Activated naive CD4-positive, alpha-beta T cell treated with anti-CD3 and anti-CD28 coated beads, Interleukin-2, amount 10 ng/mL, durations not matched to agents 7 days and 5 days (primary cell): ENCODE results near the gene LRRC23.

Experiments
- CTCF ChIA-PET: fragments of 350-600 bp; sonication (Branson Sonifier 250); formaldehyde crosslinking; loops from one replicate; lab custom pipeline; 2021; ENCODE audit warnings: antibody characterized with exemption; lab: Charles Lee
- DNase-seq: peaks from one replicate; pipeline ENCODE4 v3.0.0-alpha.2; 2020
- H3K27ac Mint-ChIP-seq: one replicate; pipeline ENCODE4 v1.8.0; 2021; ENCODE audit warnings: mild to moderate bottlenecking, moderate library complexity, mixed read lengths
- H3K27me3 Mint-ChIP-seq: one replicate; pipeline ENCODE4 v1.8.0; 2021; ENCODE audit warnings: mild to moderate bottlenecking, mixed read lengths
- H3K36me3 Mint-ChIP-seq: one replicate; pipeline ENCODE4 v1.8.0; 2021; ENCODE audit warnings: mixed read lengths
- H3K4me1 Mint-ChIP-seq: one replicate; pipeline ENCODE4 v1.8.0; 2021; ENCODE audit warnings: mixed read lengths
- H3K4me3 Mint-ChIP-seq: one replicate; pipeline ENCODE4 v1.8.0; 2021; ENCODE audit warnings: mild to moderate bottlenecking, moderate library complexity, mixed read lengths
- H3K9me3 Mint-ChIP-seq: one replicate; pipeline ENCODE4 v1.8.0; 2021; ENCODE audit warnings: mixed read lengths

The LRRC23 gene

DNA sequence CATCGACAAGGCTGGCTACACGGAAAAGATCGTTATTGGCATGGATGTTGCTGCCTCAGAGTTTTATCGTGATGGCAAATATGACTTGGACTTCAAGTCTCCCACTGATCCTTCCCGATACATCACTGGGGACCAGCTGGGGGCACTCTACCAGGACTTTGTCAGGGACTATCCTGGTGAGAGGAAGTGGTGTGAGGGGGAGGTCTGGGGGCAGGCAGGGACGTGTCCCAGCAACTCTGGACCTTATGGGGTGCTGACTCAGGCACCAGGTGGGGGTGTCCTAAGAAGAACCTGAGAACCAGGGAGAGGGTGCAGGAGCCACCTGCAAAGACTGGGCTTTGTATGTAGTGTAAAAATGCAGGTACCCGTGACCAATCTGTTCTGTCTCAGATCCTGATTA, 15.0 kb downstream of the LRRC23 start:
- DNase-seq: no peak
- Mint-ChIP-seq H3K36me3 (peaks cover 40% of the 10 kb centered on the region), H3K4me1 (peaks cover 42% of the 10 kb centered on the region), H3K27me3 (no peaks in the 10 kb centered on the region), H3K27ac (no peak overlapping the region), H3K9me3 (no peaks in the 10 kb centered on the region), H3K4me3 (no peak overlapping the region)
- CTCF ChIA-PET: interaction anchor here (0.8 to 1.1 kb wide), 2 partner anchors 10 to 47 kb away, joined by 3 to 5 read pairs; partner anchors contain the start of gene SPSB2

DNA sequence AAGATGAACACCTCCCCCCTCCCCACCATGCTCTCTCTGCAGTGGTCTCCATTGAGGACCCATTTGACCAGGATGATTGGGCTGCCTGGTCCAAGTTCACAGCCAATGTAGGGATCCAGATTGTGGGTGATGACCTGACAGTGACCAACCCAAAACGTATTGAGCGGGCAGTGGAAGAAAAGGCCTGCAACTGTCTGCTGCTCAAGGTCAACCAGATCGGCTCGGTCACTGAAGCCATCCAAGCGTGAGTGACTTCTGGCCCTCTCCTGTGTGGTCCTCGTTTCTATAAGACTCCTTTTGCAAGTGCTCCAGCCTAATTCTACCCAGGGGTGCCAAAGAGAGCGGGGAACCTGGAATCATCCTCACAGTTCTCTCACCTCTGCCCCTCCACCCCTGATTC, 16.9 kb downstream of the LRRC23 start:
- peaks cover 6% of the 10 kb centered on the region for H3K27me3 Mint-ChIP-seq
- H3K9me3 Mint-ChIP-seq: no peaks in the 10 kb centered on the region
- no peak for DNase-seq
- H3K4me3 Mint-ChIP-seq: no peak overlapping the region
- H3K4me1 Mint-ChIP-seq: peaks cover 42% of the 10 kb centered on the region
- no peak overlapping the region for H3K27ac Mint-ChIP-seq
- CTCF ChIA-PET: interaction anchor here (0.6 to 5.8 kb wide), 5 partner anchors 15 to 49 kb away, joined by 3 to 39 read pairs (median 3); partner anchors contain the start of gene SPSB2
- peaks cover 37% of the 10 kb centered on the region for H3K36me3 Mint-ChIP-seq

DNA sequence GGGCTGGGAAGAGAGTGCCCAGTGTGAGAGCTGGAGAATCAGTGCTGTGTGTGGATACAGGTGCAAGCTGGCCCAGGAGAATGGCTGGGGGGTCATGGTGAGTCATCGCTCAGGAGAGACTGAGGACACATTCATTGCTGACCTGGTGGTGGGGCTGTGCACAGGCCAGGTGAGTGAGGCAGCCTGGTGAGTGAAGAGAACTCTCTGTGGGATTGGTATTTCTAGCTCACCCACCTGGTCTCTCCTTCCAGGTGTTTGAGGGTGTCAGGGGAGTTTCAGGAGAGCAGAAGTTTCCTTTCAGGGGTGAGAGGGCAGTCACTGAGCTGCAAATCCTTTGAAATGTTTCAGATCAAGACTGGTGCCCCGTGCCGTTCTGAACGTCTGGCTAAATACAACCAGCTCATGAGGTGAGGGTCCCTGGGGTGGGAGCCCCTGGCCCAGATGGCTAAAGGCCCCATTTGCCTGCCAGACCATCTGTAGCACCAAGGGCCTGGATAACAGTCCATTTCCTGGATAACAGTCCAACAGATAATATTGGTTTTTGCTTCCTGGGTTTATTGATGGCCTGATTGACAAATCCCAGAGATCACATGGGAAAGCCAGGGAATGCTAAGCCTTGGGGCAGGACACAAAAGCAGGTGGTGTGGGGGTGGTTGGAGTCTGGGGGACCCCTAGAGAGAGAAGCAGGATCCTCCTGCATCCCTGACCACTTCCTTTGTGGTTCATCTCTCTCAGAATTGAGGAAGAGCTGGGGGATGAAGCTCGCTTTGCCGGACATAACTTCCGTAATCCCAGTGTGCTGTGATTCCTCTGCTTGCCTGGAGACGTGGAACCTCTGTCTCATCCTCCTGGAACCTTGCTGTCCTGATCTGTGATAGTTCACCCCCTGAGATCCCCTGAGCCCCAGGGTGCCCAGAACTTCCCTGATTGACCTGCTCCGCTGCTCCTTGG, 17.6 kb downstream of the LRRC23 start:
- Mint-ChIP-seq H3K4me3 (no peak overlapping the region), H3K27me3 (peaks cover 14% of the 10 kb centered on the region), H3K36me3 (peaks cover 33% of the 10 kb centered on the region), H3K9me3 (no peaks in the 10 kb centered on the region), H3K4me1 (peaks cover 44% of the 10 kb centered on the region), H3K27ac (peak overlapping the region; percentile 67)
- CTCF ChIA-PET: interaction anchor here (0.6 to 5.8 kb wide), 6 partner anchors 14 to 49 kb away, joined by 3 to 39 read pairs (median 3); partner anchors contain the start of genes C12orf57, RNU7-1 and SPSB2
- DNase-seq: no peak

GRCh38 chr12:6923003-6923732, 18.5 kb downstream of the LRRC23 start:
- Mint-ChIP-seq H3K4me3 (no peak overlapping the region), H3K27ac (peak overlapping the region; percentile 39), H3K4me1 (peaks cover 44% of the 10 kb centered on the region), H3K36me3 (peaks cover 28% of the 10 kb centered on the region), H3K9me3 (no peaks in the 10 kb centered on the region), H3K27me3 (peaks cover 17% of the 10 kb centered on the region)
- CTCF ChIA-PET: interaction anchor here (0.6 to 5.8 kb wide), 16 partner anchors 9 to 218 kb away, joined by 3 to 39 read pairs (median 5); partner anchors contain the start of genes C12orf57, C1RL, RNU7-1 and SPSB2
- no peak for DNase-seq

- Mint-ChIP-seq H3K36me3 (peaks cover 31% of the 10 kb centered on the region), H3K9me3 (no peaks in the 10 kb centered on the region), H3K27ac (peak overlapping the region; percentile 70), H3K4me1 (peaks cover 48% of the 10 kb centered on the region), H3K27me3 (peaks cover 23% of the 10 kb centered on the region), H3K4me3 (no peak overlapping the region)
- DNase-seq: no peak
- CTCF ChIA-PET: interaction anchor here (0.6 to 5.8 kb wide), 17 partner anchors 8 to 217 kb away, joined by 3 to 39 read pairs (median 5); partner anchors contain the start of genes C12orf57, C1RL, RNU7-1 and SPSB2
Measured at GRCh38 chr12:6923851-6924250, 19.2 kb downstream of the LRRC23 start.

- Mint-ChIP-seq H3K27ac (peak overlapping the region; percentile 39), H3K9me3 (no peaks in the 10 kb centered on the region), H3K36me3 (peaks cover 18% of the 10 kb centered on the region), H3K27me3 (peaks cover 23% of the 10 kb centered on the region), H3K4me3 (peak overlapping the region; percentile 55), H3K4me1 (peaks cover 50% of the 10 kb centered on the region)
- CTCF ChIA-PET: interaction anchor here (0.6 to 5.8 kb wide), 17 partner anchors 9 to 436 kb away, joined by 3 to 39 read pairs (median 5); partner anchors contain the start of genes C12orf57, ENO2, RNU7-1 and SPSB2
- DNase-seq: no peak
Measured at GRCh38 chr12:6925239-6925539, 20.6 kb downstream of the LRRC23 start.

DNA sequence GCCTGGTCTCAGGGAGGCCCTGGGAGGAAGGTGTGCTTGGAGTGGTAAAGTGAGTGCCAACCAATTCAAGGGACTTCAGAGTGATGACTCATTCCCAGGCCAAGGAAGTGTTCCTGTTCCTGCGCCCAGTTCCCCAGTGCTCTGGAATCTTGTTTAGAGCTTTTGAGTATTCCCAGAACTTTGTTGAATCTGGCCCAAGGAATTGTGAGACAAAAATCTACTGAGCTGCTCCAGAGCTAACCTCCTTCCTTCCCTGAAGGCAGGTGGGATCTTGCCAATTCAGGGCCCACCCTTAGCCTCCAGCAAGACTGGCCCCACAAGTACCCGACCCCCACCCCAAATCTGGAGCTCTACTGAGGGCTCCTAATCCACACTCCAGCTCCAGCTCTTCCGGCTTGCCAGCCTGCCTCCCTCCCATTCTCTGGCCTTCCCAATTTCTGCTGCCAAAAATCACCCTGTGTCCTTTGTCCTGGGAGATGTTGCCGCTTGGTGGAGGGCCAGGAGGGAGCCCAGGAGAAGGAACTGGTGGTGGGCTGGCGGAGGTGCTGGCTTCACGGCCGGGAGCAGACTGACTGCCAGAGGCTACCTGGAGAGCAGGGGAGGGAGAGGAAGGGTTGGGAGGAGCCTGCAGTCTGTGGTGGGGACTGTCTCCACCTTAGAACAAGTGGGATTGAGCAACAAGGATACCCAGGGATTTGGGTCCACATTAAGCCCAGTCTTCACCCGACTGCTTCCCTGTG, 21.1 kb downstream of the LRRC23 start:
- CTCF ChIA-PET: interaction anchor here (0.6 to 5.8 kb wide), 18 partner anchors 8 to 435 kb away, joined by 3 to 39 read pairs (median 4); partner anchors contain the start of genes C12orf57, ENO2, RNU7-1 and SPSB2
- H3K36me3 Mint-ChIP-seq: peaks cover 18% of the 10 kb centered on the region
- H3K9me3 Mint-ChIP-seq: no peaks in the 10 kb centered on the region
- no peak overlapping the region for H3K27ac Mint-ChIP-seq
- no peak for DNase-seq
- H3K4me3 Mint-ChIP-seq: peak overlapping the region; percentile 81
- peaks cover 52% of the 10 kb centered on the region for H3K4me1 Mint-ChIP-seq
- H3K27me3 Mint-ChIP-seq: peaks cover 23% of the 10 kb centered on the region

GRCh38 chr12:6927379-6928021, 22.9 kb downstream of the LRRC23 start, which contains the start of gene ATN1:
ATN1 (plus strand) TSS chr12:6927959; CDS start chr12:6934002, 6,043 bp downstream.
- Mint-ChIP-seq H3K9me3 (no peaks in the 10 kb centered on the region), H3K4me1 (peaks cover 67% of the 10 kb centered on the region)

GRCh38 chr12:6928022-6928702, 23.5 kb downstream of the LRRC23 start:
- Mint-ChIP-seq H3K27ac (peak overlapping the region; percentile 64), H3K4me1 (peaks cover 73% of the 10 kb centered on the region), H3K4me3 (peak overlapping the region; percentile 75), H3K27me3 (peaks cover 23% of the 10 kb centered on the region), H3K9me3 (no peaks in the 10 kb centered on the region), H3K36me3 (peaks cover 11% of the 10 kb centered on the region)
- CTCF ChIA-PET: interaction anchor here (1.7 to 5.4 kb wide), 2 partner anchors 10 to 17 kb away, joined by 8 to 29 read pairs; partner anchors contain the start of genes C12orf57 and RNU7-1
- peak; percentile 41 for DNase-seq

More at GRCh38 chr12:6927379-6928021, 22.9 kb downstream of the LRRC23 start, which contains the start of gene ATN1:
- peak; percentile 70 for DNase-seq
- Mint-ChIP-seq H3K4me3 (peak within 1 kb of the TSS; percentile 81), H3K27me3 (peaks cover 23% of the 10 kb centered on the region), H3K27ac (peak within 1 kb of the TSS; percentile 67), H3K36me3 (peaks cover 11% of the 10 kb centered on the region)
- CTCF ChIA-PET: interaction anchor here (1.8 to 5.8 kb wide), 5 partner anchors 10 to 37 kb away, joined by 4 to 39 read pairs (median 29); partner anchors contain the start of genes C12orf57 and RNU7-1

- Mint-ChIP-seq H3K27ac (peak overlapping the region; percentile 64), H3K4me1 (peaks cover 80% of the 10 kb centered on the region), H3K27me3 (peaks cover 23% of the 10 kb centered on the region), H3K4me3 (peak overlapping the region; percentile 75), H3K9me3 (no peaks in the 10 kb centered on the region), H3K36me3 (peaks cover 13% of the 10 kb centered on the region)
- no peak for DNase-seq
- CTCF ChIA-PET: interaction anchor here (1.7 to 5.4 kb wide), 2 partner anchors 9 to 16 kb away, joined by 8 to 29 read pairs; partner anchors contain the start of genes C12orf57 and RNU7-1
Measured at GRCh38 chr12:6928703-6929407, 24.2 kb downstream of the LRRC23 start.

DNA sequence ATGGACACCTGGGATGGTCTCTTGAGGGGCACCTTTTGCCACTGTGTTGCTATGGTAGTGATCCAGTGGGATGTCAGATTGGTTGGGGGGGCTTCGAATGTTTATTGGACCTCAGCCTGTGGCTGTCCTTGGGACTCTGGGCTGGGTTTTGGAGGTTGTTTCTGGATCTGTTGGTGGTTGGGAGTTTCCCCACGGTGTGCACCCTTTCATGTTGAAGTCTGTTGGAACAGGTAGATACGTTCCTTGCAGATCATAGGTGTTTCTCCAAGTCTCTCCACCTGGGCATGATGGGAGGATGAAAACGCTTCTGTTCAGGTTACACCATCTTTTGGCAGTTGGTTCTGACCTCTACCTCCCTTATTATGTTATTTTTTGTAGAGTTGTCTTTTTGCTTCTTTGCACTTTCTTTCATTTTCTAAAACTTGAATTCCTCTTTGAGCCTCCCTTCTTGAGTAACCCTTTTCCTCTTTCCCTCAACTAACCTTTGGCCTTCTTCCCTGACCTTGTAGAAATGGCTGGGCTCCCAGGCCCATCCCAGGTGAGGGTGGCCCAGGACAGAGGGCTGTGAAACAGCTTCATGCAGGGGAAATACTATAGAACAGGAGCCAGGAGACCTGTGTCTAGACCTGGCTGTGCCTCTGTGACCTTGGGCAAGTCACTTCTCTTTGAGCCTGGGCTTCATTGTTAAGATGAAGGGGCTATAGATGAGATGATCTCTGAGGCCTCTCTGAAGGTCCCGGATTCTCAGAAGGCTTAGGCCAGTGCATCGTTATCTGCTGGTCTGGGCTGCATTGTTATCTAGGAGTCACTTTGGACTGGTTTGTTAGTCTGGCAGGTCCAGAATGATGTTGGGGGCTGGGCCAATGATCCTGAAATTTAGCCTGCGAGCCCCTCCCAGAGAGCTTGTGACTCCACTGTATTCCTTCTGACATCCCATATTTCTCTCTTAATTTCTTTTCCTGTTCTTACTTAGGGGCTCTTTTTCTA, 25.1 kb downstream of the LRRC23 start:
- Mint-ChIP-seq H3K4me3 (peak overlapping the region; percentile 75), H3K4me1 (peaks cover 80% of the 10 kb centered on the region), H3K27ac (peak overlapping the region; percentile 69), H3K36me3 (peaks cover 16% of the 10 kb centered on the region), H3K27me3 (peaks cover 22% of the 10 kb centered on the region), H3K9me3 (no peaks in the 10 kb centered on the region)
- CTCF ChIA-PET: interaction anchor here (0.6 to 5.4 kb wide), 3 partner anchors 8 to 15 kb away, joined by 5 to 29 read pairs (median 8); partner anchors contain the start of genes C12orf57 and RNU7-1
- DNase-seq: no peak
